ENCODE measurements around the gene TMTC1.

TMTC1 gene

DNA sequence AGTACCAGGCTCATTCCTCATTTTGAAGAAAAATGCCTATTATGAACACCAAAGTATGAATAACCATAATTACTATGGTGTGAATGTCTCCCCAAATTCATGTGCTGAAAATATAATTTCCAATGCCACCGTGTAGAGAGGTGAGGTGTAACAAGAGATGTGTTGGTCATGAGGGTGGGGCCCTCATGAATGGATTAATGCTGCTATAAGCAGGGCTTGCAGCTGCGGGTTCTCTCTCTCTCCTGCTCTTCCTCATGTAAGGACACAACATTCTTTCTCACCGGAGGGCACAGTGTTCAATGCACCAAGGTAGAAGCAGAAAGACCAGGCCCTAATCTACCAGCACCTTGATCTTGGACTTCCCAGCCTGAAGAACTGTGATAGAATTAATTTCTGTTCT is 70.0 kb downstream of the TMTC1 start:
- H2BK5ac ChIP-seq (ENCODE audit: low read depth, low read length, poor library complexity, severe bottlenecking), result no peak overlapping the region
- H2AK5ac ChIP-seq (ENCODE audit: low read length, severe bottlenecking), result no peak overlapping the region
- no peak overlapping the region for H3K4me2 ChIP-seq (ENCODE audit: low read length, poor library complexity, severe bottlenecking)
- H3K27ac ChIP-seq (ENCODE audit: low read length, poor library complexity, severe bottlenecking), result no peak overlapping the region
- H3K23ac ChIP-seq (ENCODE audit: low read length in 2 of 2), result no peak overlapping the region
- DNase-seq, result no peak
- peak overlapping the region in 1 of 2 experiments; percentile 48 for H3K14ac ChIP-seq (ENCODE audit: low read length in 2 of 2)
- no peaks in the 10 kb centered on the region for H3K27me3 ChIP-seq (ENCODE audit: control insufficient read depth in 1 of 2, insufficient read depth in 1 of 2, low read length in 2 of 2)
- peak overlapping the region in 1 of 2 experiments; percentile 69 for H3K4ac ChIP-seq (ENCODE audit: low read depth in 1 of 2, low read length in 2 of 2)
- 88% methylated on average over 2 of the region's 3 CpGs for WGBS
- no peak overlapping the region for H2AFZ ChIP-seq (ENCODE audit: low read depth, low read length)
- H2BK12ac ChIP-seq (ENCODE audit: low read length in 2 of 2), result peak overlapping the region in 1 of 2 experiments; percentile 84
- no peak overlapping the region for H4K91ac ChIP-seq (ENCODE audit: low read length)
- H3K4me1 ChIP-seq (ENCODE audit: control insufficient read depth, insufficient read depth, low read depth, low read length), result no peaks in the 10 kb centered on the region
- H3K36me3 ChIP-seq (ENCODE audit: control insufficient read depth in 1 of 2, insufficient read depth in 2 of 2, low read depth in 1 of 2, low read length in 2 of 2), result no peaks in the 10 kb centered on the region
- H3K18ac ChIP-seq (ENCODE audit: low read depth in 1 of 2, low read length in 2 of 2), result peak overlapping the region in 1 of 2 experiments; percentile 40
- H3K79me1 ChIP-seq (replicated peaks; ENCODE audit: low read length, poor library complexity, severe bottlenecking), result no peaks in the 10 kb centered on the region
- peak overlapping the region; percentile 49 for H3K9ac ChIP-seq (ENCODE audit: low read length)
- peak overlapping the region; percentile 64 for H4K8ac ChIP-seq (ENCODE audit: low read length)
- peak overlapping the region; percentile 19 for H2BK120ac ChIP-seq (ENCODE audit: low read depth, low read length)
- no peaks in the 10 kb centered on the region for H3K9me3 ChIP-seq (ENCODE audit: control insufficient read depth, low read length)
- H2BK15ac ChIP-seq (ENCODE audit: low read depth, poor library complexity, severe bottlenecking), result no peak overlapping the region
- H3K4me3 ChIP-seq (ENCODE audit: insufficient read depth in 1 of 2, low read depth in 1 of 2, low read length in 2 of 2), result peak overlapping the region in 1 of 2 experiments; percentile 30

- Histone ChIP-seq H3K79me1 (replicated peaks; ENCODE audit: low read length, poor library complexity, severe bottlenecking) (no peaks in the 10 kb centered on the region), H2AK5ac (ENCODE audit: low read length, severe bottlenecking) (no peak overlapping the region), H2BK5ac (ENCODE audit: low read depth, low read length, poor library complexity, severe bottlenecking) (no peak overlapping the region), H2BK120ac (ENCODE audit: low read depth, low read length) (no peak overlapping the region), H3K27me3 (ENCODE audit: control insufficient read depth in 1 of 2, insufficient read depth in 1 of 2, low read length in 2 of 2) (no peaks in the 10 kb centered on the region), H3K4ac (ENCODE audit: low read depth in 1 of 2, low read length in 2 of 2) (no peak overlapping the region), H3K4me1 (ENCODE audit: control insufficient read depth, insufficient read depth, low read depth, low read length) (no peaks in the 10 kb centered on the region), H3K9me3 (ENCODE audit: control insufficient read depth, low read length) (no peaks in the 10 kb centered on the region), H3K27ac (ENCODE audit: low read length, poor library complexity, severe bottlenecking) (no peak overlapping the region), H3K9ac (ENCODE audit: low read length) (peak overlapping the region; percentile 28), H3K4me2 (ENCODE audit: low read length, poor library complexity, severe bottlenecking) (no peak overlapping the region), H3K18ac (ENCODE audit: low read depth in 1 of 2, low read length in 2 of 2) (no peak overlapping the region), H3K36me3 (ENCODE audit: control insufficient read depth in 1 of 2, insufficient read depth in 2 of 2, low read depth in 1 of 2, low read length in 2 of 2) (no peaks in the 10 kb centered on the region), H3K4me3 (ENCODE audit: insufficient read depth in 1 of 2, low read depth in 1 of 2, low read length in 2 of 2) (no peak overlapping the region), H4K91ac (ENCODE audit: low read length) (no peak overlapping the region), H2AFZ (ENCODE audit: low read depth, low read length) (no peak overlapping the region), H3K23ac (ENCODE audit: low read length in 2 of 2) (no peak overlapping the region), H2BK15ac (ENCODE audit: low read depth, poor library complexity, severe bottlenecking) (no peak overlapping the region), H2BK12ac (ENCODE audit: low read length in 2 of 2) (no peak overlapping the region), H3K14ac (ENCODE audit: low read length in 2 of 2) (no peak overlapping the region), H4K8ac (ENCODE audit: low read length) (no peak overlapping the region)
- WGBS, result 80% methylated on average over 2 of the region's 2 CpGs
- DNase-seq, result no peak
Observed at GRCh38 chr12:29711381-29711780, 72.4 kb downstream of the TMTC1 start.

- no peak overlapping the region for H3K27ac ChIP-seq (ENCODE audit: low read length, poor library complexity, severe bottlenecking)
- DNase-seq, result peak; percentile 53
- no peak overlapping the region for H2BK15ac ChIP-seq (ENCODE audit: low read depth, poor library complexity, severe bottlenecking)
- H3K4ac ChIP-seq (ENCODE audit: low read depth in 1 of 2, low read length in 2 of 2), result no peak overlapping the region
- H3K27me3 ChIP-seq (ENCODE audit: control insufficient read depth in 1 of 2, insufficient read depth in 1 of 2, low read length in 2 of 2), result no peaks in the 10 kb centered on the region
- no peak overlapping the region for H3K4me3 ChIP-seq (ENCODE audit: insufficient read depth in 1 of 2, low read depth in 1 of 2, low read length in 2 of 2)
- no peak overlapping the region for H3K18ac ChIP-seq (ENCODE audit: low read depth in 1 of 2, low read length in 2 of 2)
- no peaks in the 10 kb centered on the region for H3K79me1 ChIP-seq (replicated peaks; ENCODE audit: low read length, poor library complexity, severe bottlenecking)
- H3K14ac ChIP-seq (ENCODE audit: low read length in 2 of 2), result no peak overlapping the region
- H4K91ac ChIP-seq (ENCODE audit: low read length), result no peak overlapping the region
- no peaks in the 10 kb centered on the region for H3K4me1 ChIP-seq (ENCODE audit: control insufficient read depth, insufficient read depth, low read depth, low read length)
- no peaks in the 10 kb centered on the region for H3K9me3 ChIP-seq (ENCODE audit: control insufficient read depth, low read length)
- no peak overlapping the region for H4K8ac ChIP-seq (ENCODE audit: low read length)
- H2BK5ac ChIP-seq (ENCODE audit: low read depth, low read length, poor library complexity, severe bottlenecking), result no peak overlapping the region
- peak overlapping the region; percentile 46 for H3K9ac ChIP-seq (ENCODE audit: low read length)
- H3K23ac ChIP-seq (ENCODE audit: low read length in 2 of 2), result no peak overlapping the region
- H2AFZ ChIP-seq (ENCODE audit: low read depth, low read length), result peak overlapping the region; percentile 3
- H2BK12ac ChIP-seq (ENCODE audit: low read length in 2 of 2), result peak overlapping the region in 1 of 2 experiments; percentile 49
- no peak overlapping the region for H2BK120ac ChIP-seq (ENCODE audit: low read depth, low read length)
- H3K4me2 ChIP-seq (ENCODE audit: low read length, poor library complexity, severe bottlenecking), result no peak overlapping the region
- peaks cover 0 to 4% of the 10 kb centered on the region in 2 experiments for H3K36me3 ChIP-seq (ENCODE audit: control insufficient read depth in 1 of 2, insufficient read depth in 2 of 2, low read depth in 1 of 2, low read length in 2 of 2)
- H2AK5ac ChIP-seq (ENCODE audit: low read length, severe bottlenecking), result no peak overlapping the region
- 26% methylated on average over 4 of the region's 5 CpGs for WGBS
Observed at GRCh38 chr12:29710104-29710503, 73.6 kb downstream of the TMTC1 start.

- H3K27ac ChIP-seq (ENCODE audit: low read length, poor library complexity, severe bottlenecking), result no peak overlapping the region
- DNase-seq, result no peak
Observed at GRCh38 chr12:29709496-29710040, 74.2 kb downstream of the TMTC1 start.

More at GRCh38 chr12:29709496-29710040, 74.2 kb downstream of the TMTC1 start:
- Histone ChIP-seq H2BK5ac (ENCODE audit: low read depth, low read length, poor library complexity, severe bottlenecking) (no peak overlapping the region), H3K4me2 (ENCODE audit: low read length, poor library complexity, severe bottlenecking) (no peak overlapping the region), H3K4me1 (ENCODE audit: control insufficient read depth, insufficient read depth, low read depth, low read length) (no peaks in the 10 kb centered on the region), H3K23ac (ENCODE audit: low read length in 2 of 2) (no peak overlapping the region), H2BK15ac (ENCODE audit: low read depth, poor library complexity, severe bottlenecking) (no peak overlapping the region), H3K9ac (ENCODE audit: low read length) (peak overlapping the region; percentile 46), H2BK120ac (ENCODE audit: low read depth, low read length) (no peak overlapping the region), H3K36me3 (ENCODE audit: control insufficient read depth in 1 of 2, insufficient read depth in 2 of 2, low read depth in 1 of 2, low read length in 2 of 2) (peaks cover 0 to 6% of the 10 kb centered on the region in 2 experiments), H3K27me3 (ENCODE audit: control insufficient read depth in 1 of 2, insufficient read depth in 1 of 2, low read length in 2 of 2) (no peaks in the 10 kb centered on the region), H3K4me3 (ENCODE audit: insufficient read depth in 1 of 2, low read depth in 1 of 2, low read length in 2 of 2) (no peak overlapping the region), H3K14ac (ENCODE audit: low read length in 2 of 2) (no peak overlapping the region), H2AFZ (ENCODE audit: low read depth, low read length) (no peak overlapping the region), H4K91ac (ENCODE audit: low read length) (no peak overlapping the region), H2AK5ac (ENCODE audit: low read length, severe bottlenecking) (no peak overlapping the region), H3K79me1 (replicated peaks; ENCODE audit: low read length, poor library complexity, severe bottlenecking) (no peaks in the 10 kb centered on the region), H3K4ac (ENCODE audit: low read depth in 1 of 2, low read length in 2 of 2) (no peak overlapping the region), H4K8ac (ENCODE audit: low read length) (no peak overlapping the region), H3K9me3 (ENCODE audit: control insufficient read depth, low read length) (no peaks in the 10 kb centered on the region), H3K18ac (ENCODE audit: low read depth in 1 of 2, low read length in 2 of 2) (no peak overlapping the region), H2BK12ac (ENCODE audit: low read length in 2 of 2) (peak overlapping the region in 1 of 2 experiments; percentile 49)
- 91% methylated on average over 3 of the region's 3 CpGs for WGBS

Measured in mesenchymal stem cell (in vitro differentiated cells and primary cell).